Activated naive CD4-positive, alpha-beta T cell treated with anti-CD3 and anti-CD28 coated beads, Interleukin-2, amount 50 U/mL, for 72 hours (primary cell): ENCODE data around the gene LRRN3. TPM values are rescaled to one million over a fixed set of nuclear protein-coding genes. Genes with fewer than 3 reads are reported as not detected.

ENCODE experiments used
- ATAC-seq, 2 donors: fragments of 150-1000 bp; cut with Tn5 transposase; 2 replicates each; pipeline ENCODE4 v1.10.0; 2021; ENCODE audit warnings: mild to moderate bottlenecking in 2 of 2, moderate library complexity in 2 of 2
- DNase-seq, 2 donors: peaks; one replicate each; pipeline ENCODE4 v3.0.0; 2021 to 2022; ENCODE audit warnings: low spot score in 2 of 2
- H3K27ac Mint-ChIP-seq, 2 donors: one replicate each; pipeline ENCODE4 v1.8.0; 2022; ENCODE audit warnings: mild to moderate bottlenecking in 2 of 2, mixed read lengths in 2 of 2
- H3K36me3 Mint-ChIP-seq, 2 donors: one replicate each; pipeline ENCODE4 v1.8.0; 2022; ENCODE audit warnings: mixed read lengths in 2 of 2
- H3K9me3 Mint-ChIP-seq, 2 donors: one replicate each; pipeline ENCODE4 v1.8.0; 2022; ENCODE audit warnings: mixed read lengths in 2 of 2
- total RNA-seq, 2 donors: library from RNA; stranded (reverse); gene quantifications; one replicate each; pipeline ENCODE4 v1.2.3, GENCODE V29; 2022

The LRRN3 gene
- total RNA-seq, 2 donors from 2014 or later: 9.3 to 29.6 TPM

DNA sequence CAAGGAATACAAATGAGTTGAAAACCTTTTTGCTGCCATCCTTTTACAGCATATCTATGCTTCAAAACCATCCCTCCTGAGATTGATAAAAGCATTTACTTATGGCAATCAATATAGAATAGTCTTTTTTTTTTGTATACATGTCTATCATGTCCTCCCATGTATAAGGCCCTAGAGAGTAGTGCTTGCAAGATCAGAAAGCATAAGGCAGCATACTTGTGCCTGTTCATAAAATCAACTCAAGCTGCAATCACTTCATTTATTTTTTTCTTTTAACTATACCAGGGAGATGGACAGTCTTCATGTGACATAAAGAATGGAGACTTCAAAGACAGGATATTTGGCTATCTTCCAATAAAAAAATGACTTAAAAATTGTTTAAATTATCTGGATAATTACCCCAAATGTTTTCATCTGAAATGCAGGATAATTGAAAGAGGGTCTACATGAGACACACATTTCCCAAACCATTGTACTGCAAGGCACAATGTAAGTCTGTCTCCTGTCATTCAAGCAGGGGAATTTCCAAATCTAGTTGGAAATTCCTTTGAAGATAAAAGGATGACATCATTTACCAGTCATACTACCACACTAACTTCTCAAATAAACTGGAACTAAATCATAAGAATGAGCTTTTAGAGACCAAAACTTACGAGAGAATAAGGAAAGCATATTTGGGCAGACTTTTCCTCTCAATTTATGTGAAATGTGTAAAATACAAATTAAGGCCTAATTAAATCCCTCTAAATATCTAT lies 22.5 kb downstream of the LRRN3 start:
- ATAC-seq (peak; percentile 76 to 95), DNase-seq (no peak)
- Mint-ChIP-seq H3K9me3 (peaks cover 0 to 5% of the 10 kb centered on the region in 2 donors), H3K36me3 (peaks cover 4 to 45% of the 10 kb centered on the region in 2 donors), H3K27ac (peak overlapping the region; percentile 70 to 88)

DNA sequence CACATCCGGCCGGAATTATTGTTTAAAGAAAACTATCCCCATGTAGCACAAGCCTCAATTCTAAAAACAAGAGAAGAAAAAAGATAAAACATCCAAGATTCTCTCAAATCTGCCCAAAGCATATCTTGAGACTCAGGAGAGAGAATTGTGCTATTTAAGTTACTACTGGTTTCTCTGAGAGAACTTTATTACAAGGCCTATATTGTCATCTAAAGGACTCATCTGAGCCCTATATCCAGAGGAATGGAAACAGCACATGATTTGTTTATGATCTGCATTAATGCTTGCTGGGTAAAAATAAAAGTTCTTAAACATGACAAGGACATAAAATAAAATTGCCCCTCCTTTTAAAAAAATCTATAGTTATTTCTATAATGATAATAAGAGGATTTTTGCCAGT lies 25.0 kb downstream of the LRRN3 start:
- DNase-seq: no peak
- ATAC-seq: no peak
- H3K27ac Mint-ChIP-seq: no peak overlapping the region
- peaks cover 16 to 66% of the 10 kb centered on the region in 2 donors for H3K36me3 Mint-ChIP-seq
- peaks cover 5 to 17% of the 10 kb centered on the region in 2 donors for H3K9me3 Mint-ChIP-seq

DNA sequence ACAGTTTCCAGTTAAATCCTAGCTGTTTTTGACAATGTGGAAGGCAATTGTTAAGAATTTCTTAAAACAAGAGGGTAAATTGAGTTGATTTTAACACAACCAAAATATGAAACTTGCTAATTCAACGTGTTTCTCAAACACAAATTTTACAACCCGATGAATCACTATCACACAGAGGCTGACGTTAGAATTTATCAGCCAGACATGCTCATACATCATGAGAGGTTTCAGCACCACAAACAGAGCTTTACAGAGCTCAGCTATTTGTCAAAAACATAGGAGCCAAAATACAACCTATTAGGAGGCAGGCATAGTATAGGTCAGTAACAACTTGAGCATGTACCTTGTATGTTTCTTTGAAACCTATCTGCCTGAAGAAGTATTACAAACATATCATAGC lies 36.1 kb downstream of the LRRN3 start:
- DNase-seq (no peak), ATAC-seq (no peak)
- H3K27ac Mint-ChIP-seq: no peak overlapping the region
- peaks cover 5% of the 10 kb centered on the region in 2 donors for H3K9me3 Mint-ChIP-seq
- H3K36me3 Mint-ChIP-seq: peaks cover 14 to 29% of the 10 kb centered on the region in 2 donors

DNA sequence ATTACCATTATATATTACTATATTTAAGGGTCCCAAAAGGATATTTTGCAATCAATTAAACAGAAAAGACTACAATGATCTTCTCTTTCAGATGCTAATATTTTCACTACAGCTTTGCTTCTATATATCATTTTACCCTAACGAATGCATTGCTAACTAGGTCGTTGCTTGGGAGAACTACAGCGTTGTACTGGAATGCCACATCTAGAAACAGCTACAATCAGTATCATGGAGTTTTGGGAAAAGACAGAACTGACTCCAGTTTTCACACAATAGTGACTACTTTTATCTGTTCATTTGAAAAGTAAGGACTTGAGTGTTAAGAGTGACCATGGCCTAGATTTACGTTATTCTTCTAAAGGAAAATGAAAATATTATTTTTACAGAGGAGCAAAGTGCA lies 38.5 kb downstream of the LRRN3 start:
- ATAC-seq: no peak
- H3K9me3 Mint-ChIP-seq: no peaks in the 10 kb centered on the region
- peaks cover 4 to 10% of the 10 kb centered on the region in 2 donors for H3K36me3 Mint-ChIP-seq
- DNase-seq: no peak
- no peak overlapping the region for H3K27ac Mint-ChIP-seq

DNA sequence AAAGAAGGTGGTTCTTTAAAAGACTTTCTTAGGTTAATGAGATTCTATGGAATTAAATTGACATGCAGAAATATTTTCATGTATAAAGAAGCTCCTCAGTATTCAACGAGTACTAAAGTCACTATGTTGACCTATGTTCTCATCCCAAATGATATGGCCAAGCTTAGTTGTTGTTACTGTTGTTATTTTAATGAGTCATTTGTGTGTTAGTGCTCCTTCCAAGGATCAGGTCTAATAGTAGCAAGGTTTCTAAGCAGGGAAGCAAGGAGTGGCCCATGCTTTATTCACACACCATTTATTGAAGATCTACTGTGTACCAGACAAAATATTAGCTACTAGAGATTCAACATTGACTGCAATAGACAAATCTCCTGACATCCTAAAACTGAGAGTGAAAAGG lies 41.9 kb downstream of the LRRN3 start:
- Mint-ChIP-seq H3K27ac (no peak overlapping the region), H3K36me3 (no peaks in the 10 kb centered on the region), H3K9me3 (no peaks in the 10 kb centered on the region)
- ATAC-seq (no peak), DNase-seq (no peak)

DNA sequence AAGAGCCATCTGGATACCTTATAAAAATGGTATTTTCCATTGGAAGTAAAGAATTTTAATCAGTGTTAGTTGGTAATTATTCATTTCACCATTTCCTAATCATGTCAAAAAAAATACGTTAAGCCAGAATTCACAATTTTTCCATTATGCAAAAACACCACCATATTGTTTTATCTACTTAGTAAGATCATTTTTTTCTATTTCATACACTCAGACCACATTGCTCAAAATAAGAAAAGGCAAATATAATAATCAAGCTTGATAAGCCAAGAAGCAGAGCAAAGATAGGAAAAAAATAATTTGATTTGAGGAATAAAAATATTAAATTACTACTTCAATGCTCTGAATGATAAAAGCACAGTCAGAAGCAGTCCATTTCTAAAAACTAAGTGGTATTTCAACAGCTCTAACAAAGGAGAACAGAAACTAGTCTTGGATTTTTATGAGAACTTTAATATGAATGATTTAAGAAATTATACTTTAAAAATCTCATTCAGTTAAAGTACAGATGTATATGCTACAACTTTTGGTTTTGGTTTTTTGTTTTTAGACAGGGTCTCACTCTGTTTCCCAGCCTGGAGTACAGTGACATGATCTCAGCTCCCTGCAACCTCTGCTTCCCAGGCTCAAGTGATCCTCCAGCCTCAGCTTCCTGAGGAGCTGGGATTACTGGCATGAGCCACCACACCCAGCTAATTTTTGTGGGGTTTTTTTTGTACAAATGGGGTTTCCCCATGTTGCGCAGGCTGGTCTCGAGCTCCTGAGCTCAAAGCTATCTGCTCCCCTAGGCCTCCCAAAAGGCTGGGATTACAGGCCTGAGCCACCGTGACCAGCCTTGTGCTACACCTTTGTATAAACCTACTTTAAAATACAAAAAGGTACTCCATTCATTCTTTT lies 46.6 kb downstream of the LRRN3 start:
- Mint-ChIP-seq H3K36me3 (no peaks in the 10 kb centered on the region), H3K9me3 (no peaks in the 10 kb centered on the region), H3K27ac (peak overlapping the region; percentile 91 to 99)
- peak; percentile 79 to 83 for ATAC-seq
- DNase-seq: peak in 1 of 2 donors; percentile 44

DNA sequence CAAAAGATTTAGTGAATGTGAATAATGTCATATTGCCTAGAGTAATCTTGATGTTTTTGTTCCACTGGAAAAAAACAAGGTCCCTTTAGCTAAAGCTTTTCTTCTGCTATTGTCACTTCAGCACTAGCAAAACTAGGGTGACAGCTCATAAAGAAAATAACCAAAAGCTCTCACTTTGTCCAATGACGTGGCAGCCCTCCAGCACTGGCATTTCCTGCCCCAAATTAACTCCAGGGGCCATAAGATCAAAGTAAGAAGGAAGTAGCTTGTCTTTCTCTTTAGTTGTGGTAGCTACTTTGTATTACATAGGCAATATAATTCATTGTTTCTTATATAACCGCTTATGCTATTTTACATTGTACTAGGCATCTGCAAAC lies 47.3 kb downstream of the LRRN3 start:
- peak overlapping the region; percentile 91 to 99 for H3K27ac Mint-ChIP-seq
- H3K36me3 Mint-ChIP-seq: no peaks in the 10 kb centered on the region
- DNase-seq: peak; percentile 57 to 60
- no peaks in the 10 kb centered on the region for H3K9me3 Mint-ChIP-seq
- ATAC-seq: peak; percentile 96 to 97

DNA sequence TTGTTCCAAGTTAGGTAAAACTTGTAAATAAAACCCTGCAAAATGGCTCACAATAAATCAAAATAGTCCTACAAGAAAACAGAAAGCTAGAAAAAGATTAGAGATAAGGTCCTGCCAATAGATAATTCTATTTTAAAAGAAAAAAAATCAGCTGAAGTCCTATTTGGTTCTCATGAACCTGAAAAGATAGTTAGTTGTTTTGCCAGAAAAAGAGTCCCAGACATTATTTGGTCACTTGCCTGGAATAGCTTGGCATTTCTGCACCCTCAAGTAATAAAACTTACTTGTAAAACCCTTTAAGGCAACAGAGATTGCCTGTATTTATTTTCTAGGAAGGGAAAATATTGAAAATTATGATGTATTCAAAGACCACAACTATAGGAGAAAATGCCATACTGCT lies 47.7 kb downstream of the LRRN3 start:
- H3K36me3 Mint-ChIP-seq: no peaks in the 10 kb centered on the region
- H3K27ac Mint-ChIP-seq: peak overlapping the region; percentile 91 to 99

DNA sequence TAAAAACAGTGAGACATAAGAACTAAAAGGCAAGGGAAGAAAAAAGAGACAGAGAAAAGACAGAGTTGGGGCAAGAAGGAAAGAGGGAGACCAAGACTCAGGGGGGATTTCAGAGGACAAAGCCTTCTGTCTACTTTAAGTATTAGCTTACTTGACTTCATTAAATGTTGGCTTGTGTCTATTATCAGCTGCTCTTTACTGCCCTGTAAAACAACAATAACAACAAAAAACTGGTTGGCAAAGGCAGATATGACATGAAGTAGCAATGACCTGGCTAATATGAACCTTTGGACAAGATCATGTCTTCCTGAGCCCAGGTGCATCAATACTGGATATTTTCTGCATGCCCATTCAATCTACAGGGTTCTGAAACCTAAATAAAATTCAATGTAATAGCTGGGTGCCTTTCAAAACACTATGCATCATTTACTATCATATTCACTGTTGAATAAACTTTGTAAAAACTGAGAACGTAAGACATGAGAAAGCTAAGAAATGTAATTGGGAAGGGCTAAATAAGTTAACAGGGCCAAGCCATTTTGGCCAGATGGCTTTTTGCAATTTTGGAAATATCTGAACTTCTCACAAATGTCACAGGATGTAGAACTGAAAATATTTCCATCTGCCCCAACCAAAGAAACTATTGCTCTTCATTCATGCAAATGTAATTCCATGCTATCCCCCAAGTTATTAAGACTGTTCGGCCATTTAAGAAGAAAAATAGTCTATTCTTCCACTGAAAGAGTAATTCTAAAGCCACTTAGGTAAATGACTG lies 49.4 kb downstream of the LRRN3 start:
- no peak for ATAC-seq
- H3K27ac Mint-ChIP-seq: peak overlapping the region in 1 of 2 donors; percentile 1
- no peak for DNase-seq
- no peaks in the 10 kb centered on the region for H3K9me3 Mint-ChIP-seq
- no peaks in the 10 kb centered on the region for H3K36me3 Mint-ChIP-seq

More for the DNA sequence above, 47.7 kb downstream of the LRRN3 start:
- H3K9me3 Mint-ChIP-seq: no peaks in the 10 kb centered on the region
- ATAC-seq (no peak), DNase-seq (no peak)

DNA sequence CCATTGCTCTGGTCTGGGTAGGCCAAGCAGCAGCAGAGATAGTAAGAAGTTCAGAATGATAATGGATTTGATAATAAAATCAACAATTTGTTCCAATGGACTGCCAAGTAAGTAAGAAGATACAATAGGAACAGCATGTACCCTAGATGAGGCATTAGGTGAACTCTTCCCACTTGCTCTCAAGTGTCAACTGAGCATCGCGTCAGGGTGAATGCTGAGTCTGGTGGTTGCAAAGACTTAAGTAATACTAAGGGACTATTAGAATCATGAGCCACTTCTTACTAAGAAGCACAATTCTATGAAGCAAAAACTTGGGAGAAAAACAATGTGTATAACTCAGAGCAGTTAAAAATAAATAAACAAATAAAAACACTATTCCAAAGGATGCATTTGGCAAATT lies 54.5 kb downstream of the LRRN3 start:
- no peak overlapping the region for H3K27ac Mint-ChIP-seq
- ATAC-seq (no peak), DNase-seq (no peak)
- no peaks in the 10 kb centered on the region for H3K9me3 Mint-ChIP-seq
- H3K36me3 Mint-ChIP-seq: no peaks in the 10 kb centered on the region

DNA sequence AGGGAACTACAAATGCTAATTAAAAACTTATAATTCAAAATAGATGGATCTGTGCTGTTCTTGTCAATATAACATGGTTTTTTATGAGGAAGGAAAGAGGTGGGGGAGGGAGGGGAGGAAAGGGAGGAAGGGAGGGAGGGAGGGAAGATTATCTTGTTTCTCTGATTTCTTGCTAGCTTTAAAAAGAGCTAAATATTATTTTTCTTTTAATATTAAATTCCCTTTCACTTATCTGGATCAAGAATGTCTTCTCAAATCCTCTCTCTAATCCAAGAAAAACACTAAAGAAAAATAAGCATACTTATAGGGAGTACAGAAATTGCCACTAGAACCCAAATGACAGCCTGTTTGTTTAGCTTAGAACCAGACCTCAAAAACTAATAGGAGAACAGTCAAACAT lies 55.2 kb downstream of the LRRN3 start:
- peaks cover 0 to 3% of the 10 kb centered on the region in 2 donors for H3K36me3 Mint-ChIP-seq
- ATAC-seq (no peak), DNase-seq (no peak)
- H3K9me3 Mint-ChIP-seq: peaks cover 0 to 3% of the 10 kb centered on the region in 2 donors
- H3K27ac Mint-ChIP-seq: no peak overlapping the region

DNA sequence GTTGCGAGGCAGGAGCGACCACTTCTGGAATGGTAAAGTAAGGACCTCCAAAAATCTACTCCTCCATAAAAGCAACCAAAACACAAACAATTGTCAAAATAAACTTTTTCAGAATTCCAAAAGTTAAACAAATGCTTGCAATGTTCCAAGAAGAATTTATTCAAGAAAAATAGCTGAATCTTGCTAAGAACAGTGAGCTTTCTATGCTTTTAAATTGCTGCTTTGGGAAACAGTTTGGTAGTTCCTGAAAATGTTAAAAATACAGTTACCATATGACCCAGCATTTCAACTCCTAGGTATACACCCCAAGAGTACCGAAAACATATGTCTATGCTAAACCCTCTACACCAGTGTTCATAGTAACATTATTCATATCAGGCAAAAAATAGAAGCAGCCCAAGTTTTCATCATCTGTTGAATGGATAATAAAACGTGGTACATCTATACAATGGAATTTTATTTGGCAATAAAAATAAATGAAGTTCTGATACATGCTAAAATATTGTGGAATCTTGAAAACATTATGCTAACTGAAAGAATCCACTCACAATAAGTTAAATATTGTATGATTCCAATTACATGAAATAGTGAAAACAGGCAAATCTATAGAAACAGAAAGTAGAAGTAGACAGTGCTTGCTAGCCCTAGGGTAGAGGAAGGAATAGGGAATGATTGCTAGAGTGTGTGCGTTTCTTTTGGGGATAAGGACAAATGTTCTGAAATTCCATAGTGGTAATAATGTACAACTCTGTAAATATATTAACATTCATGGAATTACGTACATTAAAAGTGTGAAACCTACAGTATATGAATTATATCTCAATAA lies 57.0 kb downstream of the LRRN3 start:
- H3K27ac Mint-ChIP-seq: no peak overlapping the region
- H3K36me3 Mint-ChIP-seq: peaks cover 0 to 6% of the 10 kb centered on the region in 2 donors
- ATAC-seq (no peak), DNase-seq (no peak)
- H3K9me3 Mint-ChIP-seq: peaks cover 0 to 4% of the 10 kb centered on the region in 2 donors

DNA sequence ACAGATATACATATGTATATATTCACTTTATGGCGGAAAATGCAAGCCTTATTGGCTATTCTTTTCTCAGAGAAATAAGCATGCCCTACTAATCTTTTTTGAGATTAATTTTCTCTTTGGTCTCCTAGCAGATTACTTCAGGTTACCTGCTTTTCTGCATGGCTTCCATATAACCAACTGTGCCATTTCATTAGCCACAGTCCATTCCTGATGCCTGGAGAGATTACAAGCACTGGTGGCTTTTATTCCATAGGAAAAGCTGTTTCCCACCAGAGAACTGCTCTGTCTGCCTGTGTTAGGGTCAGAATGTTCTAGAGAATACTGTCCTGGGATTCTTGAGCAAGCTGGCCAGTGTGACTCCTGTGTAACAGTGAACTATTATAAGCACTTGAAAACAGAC lies 59.8 kb downstream of the LRRN3 start:
- no peak for DNase-seq
- Mint-ChIP-seq H3K9me3 (peaks cover 0 to 4% of the 10 kb centered on the region in 2 donors), H3K27ac (no peak overlapping the region), H3K36me3 (peaks cover 0 to 6% of the 10 kb centered on the region in 2 donors)
- no peak for ATAC-seq

DNA sequence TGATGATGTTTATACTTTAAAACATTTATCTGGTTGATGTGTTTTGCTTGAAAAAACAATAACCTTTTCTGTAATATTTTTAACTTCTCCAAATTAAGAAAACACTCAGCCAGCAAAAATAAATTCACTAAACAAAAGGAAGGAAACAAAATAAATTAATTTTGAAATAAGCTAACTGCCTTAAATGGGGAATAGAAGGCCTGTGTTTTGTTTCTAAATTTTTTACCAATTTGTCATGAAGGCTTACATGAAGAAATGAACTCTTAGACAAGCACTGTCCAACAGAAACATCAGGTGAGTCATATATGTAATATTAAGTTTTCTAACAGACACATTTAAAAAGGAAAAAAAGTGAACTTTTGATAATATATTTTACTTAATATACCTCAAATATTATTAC lies 68.5 kb downstream of the LRRN3 start:
- no peak overlapping the region for H3K27ac Mint-ChIP-seq
- H3K36me3 Mint-ChIP-seq: no peaks in the 10 kb centered on the region
- no peak for DNase-seq
- ATAC-seq: no peak
- peaks cover 0 to 6% of the 10 kb centered on the region in 2 donors for H3K9me3 Mint-ChIP-seq

DNA sequence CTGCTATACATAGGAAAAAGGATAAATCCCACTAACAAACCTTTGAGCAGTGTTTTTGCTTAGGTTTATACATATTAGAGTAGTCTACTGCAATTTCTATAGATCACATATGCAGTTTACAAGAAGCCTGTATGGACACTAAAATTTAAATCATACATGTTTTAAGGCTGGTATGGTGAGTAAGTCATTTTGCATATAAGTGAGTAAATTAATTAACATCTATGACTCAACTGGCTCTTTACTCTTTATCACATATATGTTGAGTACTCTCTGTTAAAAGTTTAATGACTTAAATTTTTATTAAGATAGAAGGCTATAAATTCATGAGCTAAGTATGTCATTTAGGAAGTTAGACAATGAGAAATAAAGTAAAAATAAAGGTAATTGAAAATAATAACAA lies 69.4 kb downstream of the LRRN3 start:
- Mint-ChIP-seq H3K27ac (no peak overlapping the region), H3K9me3 (peaks cover 0 to 6% of the 10 kb centered on the region in 2 donors), H3K36me3 (no peaks in the 10 kb centered on the region)
- no peak for DNase-seq
- ATAC-seq: no peak

DNA sequence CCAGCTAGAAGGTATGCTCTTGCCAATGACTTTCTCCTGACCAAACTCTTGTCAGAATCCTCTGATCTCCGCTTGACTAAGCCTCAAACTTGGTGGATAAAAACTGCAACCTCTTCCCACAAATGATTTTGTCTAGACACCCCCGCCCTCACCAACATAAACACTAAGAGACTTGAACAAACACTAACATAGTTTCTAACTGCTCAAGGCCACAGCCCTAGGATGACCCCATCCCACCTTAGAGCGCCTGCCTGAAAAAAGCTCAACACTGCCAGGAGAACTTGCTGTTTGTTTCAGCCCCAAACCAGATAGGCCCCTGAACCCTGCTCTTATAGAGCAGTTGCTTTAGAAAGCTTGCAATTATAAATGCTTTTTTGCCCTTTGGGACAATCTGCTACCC lies 71.8 kb downstream of the LRRN3 start:
- H3K27ac Mint-ChIP-seq: no peak overlapping the region
- DNase-seq (no peak), ATAC-seq (no peak)
- H3K9me3 Mint-ChIP-seq: peaks cover 0 to 7% of the 10 kb centered on the region in 2 donors
- H3K36me3 Mint-ChIP-seq: no peaks in the 10 kb centered on the region
